ENCODE measurements around the gene DOCK1.

DNA sequence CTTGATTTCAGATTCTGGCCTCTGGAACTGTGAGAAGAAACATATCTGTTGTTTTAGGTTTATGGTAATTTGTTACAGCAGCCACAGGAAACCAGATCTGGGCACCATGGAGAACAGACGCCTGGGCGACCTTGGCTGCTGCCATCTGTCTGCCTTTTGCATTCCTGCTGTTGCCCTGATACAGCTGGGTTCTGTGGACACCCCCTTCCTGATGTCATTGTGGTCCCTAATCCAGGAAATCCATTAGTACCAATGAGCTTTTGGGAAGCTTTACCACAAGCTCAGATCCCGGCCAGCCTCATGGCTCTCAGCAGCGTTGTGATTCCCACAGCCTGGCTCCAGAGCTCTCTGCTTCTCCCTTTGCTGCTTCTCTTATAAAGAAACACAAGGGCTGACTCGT is 469.7 kb downstream of the DOCK1 start:
- TF ChIP-seq CTCF (conservative IDR thresholded peaks at IDR 0.05 in 1 of 2, IDR thresholded peaks at IDR 0.05 in 1 of 2; ENCODE audit: low read depth in 1 of 2, low read length in 2 of 2) (no peak), EZH2 (IDR thresholded peaks at IDR 0.05; ENCODE audit: low read length, missing control alignments) (no peak)

Measured in fibroblast of lung (primary cell).